ENCODE results near the gene DRICH1.
"Not testable (repeated sequence)": the region's sequence is repeated elsewhere in the genome, so short reads cannot be mapped to it uniquely, and the experiment has no call there.

Gene DRICH1

DNA sequence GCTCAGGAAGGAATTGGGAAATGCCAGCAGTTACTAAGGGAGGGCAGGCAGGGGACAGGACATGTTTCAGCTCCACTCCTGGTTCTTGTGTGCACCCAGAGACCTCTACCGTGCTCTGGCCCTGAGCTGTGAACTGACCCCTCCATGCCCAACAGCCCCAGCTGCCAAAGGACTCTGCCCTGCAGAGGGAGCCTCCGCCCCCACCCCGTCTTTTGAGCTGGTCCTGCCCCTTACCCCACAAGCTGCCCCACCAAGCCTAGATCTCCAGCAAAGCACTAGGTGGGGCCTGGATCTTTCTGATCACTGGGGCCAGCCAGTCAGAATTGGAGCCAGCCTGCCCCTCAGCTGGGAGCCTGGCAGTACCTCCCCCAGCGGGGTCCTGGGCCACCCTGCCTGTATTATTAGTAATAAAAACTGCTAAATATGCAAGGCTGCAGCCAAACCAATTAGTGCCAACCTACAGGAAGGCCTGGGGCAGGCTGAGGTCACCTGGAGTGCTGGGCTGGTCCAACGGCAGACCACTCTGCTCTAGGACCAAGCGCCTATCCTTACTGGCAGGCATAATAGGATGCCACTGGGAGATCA, 23.9 kb upstream of the DRICH1 start:
- TF ChIP-seq, protein P1, sequence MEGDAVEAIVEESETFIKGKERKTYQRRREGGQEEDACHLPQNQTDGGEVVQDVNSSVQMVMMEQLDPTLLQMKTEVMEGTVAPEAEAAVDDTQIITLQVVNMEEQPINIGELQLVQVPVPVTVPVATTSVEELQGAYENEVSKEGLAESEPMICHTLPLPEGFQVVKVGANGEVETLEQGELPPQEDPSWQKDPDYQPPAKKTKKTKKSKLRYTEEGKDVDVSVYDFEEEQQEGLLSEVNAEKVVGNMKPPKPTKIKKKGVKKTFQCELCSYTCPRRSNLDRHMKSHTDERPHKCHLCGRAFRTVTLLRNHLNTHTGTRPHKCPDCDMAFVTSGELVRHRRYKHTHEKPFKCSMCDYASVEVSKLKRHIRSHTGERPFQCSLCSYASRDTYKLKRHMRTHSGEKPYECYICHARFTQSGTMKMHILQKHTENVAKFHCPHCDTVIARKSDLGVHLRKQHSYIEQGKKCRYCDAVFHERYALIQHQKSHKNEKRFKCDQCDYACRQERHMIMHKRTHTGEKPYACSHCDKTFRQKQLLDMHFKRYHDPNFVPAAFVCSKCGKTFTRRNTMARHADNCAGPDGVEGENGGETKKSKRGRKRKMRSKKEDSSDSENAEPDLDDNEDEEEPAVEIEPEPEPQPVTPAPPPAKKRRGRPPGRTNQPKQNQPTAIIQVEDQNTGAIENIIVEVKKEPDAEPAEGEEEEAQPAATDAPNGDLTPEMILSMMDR (conservative IDR thresholded peaks at IDR 0.05; ENCODE audit: low read depth, low read length) = no peak

DNA sequence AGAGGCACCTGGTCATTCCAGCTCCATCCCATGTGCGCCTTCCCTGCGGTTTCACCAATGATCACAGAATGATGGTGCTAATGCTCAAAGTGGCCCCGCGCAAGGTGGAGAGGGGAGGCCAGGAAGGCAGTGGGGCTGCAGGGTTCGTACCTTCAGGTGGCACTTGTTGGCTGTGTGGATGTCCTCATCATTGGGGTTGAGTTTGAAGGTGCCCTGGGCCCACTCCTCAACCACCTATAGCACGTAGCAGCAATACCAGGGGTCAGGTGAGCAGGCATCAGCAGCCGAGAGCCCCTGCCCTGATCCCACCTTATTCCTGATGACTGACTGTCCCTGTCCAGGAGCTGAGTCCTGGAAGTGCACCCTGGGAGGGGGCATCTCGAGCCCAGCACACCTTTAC, 20.6 kb upstream of the DRICH1 start:
- no peak overlapping the region for H3K4me3 ChIP-seq (ENCODE audit: low read depth, low read length)
- DNase-seq (ENCODE audit: low read depth) = no peak
- TF ChIP-seq, protein P1 (conservative IDR thresholded peaks at IDR 0.05; ENCODE audit: low read depth, low read length) = no peak

More for the DNA sequence above, 23.9 kb upstream of the DRICH1 start:
- H3K4me3 ChIP-seq (ENCODE audit: low read depth, low read length) = no peak overlapping the region
- no peak for DNase-seq (ENCODE audit: low read depth)

DNA sequence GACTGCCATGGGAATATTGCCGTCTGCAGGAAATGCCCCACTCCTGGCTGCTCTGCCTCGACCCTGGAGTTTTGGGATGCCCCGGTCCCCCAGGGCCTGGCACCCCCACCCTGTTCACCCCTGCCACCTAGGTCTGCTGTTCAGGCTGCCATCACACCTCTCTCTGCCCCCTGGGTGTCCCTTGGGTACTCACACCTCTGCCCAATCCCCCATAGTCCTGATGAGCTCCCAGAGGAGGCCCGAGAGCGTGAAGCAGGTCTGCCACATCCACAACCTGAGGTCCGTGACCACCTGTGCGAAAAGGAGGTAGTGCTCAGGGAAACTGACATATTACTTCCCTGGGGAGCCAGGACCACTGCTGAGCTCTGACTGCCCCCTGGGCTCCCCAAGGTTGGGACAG, 20.2 kb upstream of the DRICH1 start:
- TF ChIP-seq, protein P1 (conservative IDR thresholded peaks at IDR 0.05; ENCODE audit: low read depth, low read length) = no peak
- H3K4me3 ChIP-seq (ENCODE audit: low read depth, low read length) = no peak overlapping the region
- no peak for DNase-seq (ENCODE audit: low read depth)

DNA sequence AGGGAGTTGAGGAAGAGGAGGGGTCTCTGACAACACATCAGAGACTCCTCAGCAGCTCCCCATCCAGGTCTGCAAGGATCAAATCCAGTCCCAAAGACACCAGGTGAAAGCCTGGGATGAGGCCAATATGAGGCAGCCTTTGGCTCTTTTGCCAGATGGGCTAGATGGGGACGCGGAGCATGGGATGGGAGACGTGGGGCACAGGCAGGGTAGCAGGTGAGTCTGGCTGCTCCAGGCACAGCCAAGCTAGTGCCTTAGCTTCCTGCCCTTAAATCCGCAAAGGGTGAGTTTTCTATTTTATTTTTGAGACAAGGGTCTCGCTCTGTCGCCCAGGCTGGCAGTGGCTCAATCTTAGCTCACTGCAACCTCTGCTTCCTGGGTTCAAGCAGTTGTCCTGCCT, 19.6 kb upstream of the DRICH1 start:
- TF ChIP-seq, protein P1 (conservative IDR thresholded peaks at IDR 0.05; ENCODE audit: low read depth, low read length) = no peak

DNA sequence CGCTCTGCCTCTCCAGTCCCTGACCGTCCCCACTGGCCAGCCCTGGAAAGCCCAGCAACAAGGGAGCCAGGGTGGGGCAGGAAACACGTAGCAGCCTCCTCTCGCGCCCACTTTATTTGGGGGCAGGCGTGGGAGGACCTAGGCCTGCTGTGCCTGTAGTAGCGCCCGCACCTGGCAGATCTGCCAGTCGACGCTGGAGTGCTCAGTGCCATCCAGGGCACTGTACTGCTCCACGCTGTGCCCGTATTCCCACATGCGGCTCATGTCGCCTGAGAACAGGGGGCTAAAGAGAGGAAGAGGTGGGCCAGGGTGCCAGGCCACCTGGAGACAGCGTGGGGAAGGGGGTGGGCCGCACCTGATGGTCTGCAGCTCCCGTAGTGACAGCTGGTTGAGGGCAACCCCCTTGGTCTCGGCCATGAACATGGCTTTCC, 17.0 kb upstream of the DRICH1 start:
- H3K4me3 ChIP-seq (ENCODE audit: low read depth, low read length) = no peak overlapping the region
- TF ChIP-seq, protein P1 (conservative IDR thresholded peaks at IDR 0.05; ENCODE audit: low read depth, low read length) = no peak
- DNase-seq (ENCODE audit: low read depth) = no peak

More for the DNA sequence above, 19.6 kb upstream of the DRICH1 start:
- no peak for DNase-seq (ENCODE audit: low read depth)
- H3K4me3 ChIP-seq (ENCODE audit: low read depth, low read length) = no peak overlapping the region

GRCh38 chr22:23646526-23646925, 14.4 kb upstream of the DRICH1 start:
- DNase-seq (ENCODE audit: low read depth); H3K4me3 ChIP-seq (ENCODE audit: low read depth, low read length): not testable (repeated sequence)

GRCh38 chr22:23640206-23640605, 8.1 kb upstream of the DRICH1 start:
- not testable (repeated sequence) for H3K4me3 ChIP-seq (ENCODE audit: low read depth, low read length); DNase-seq (ENCODE audit: low read depth)

DNA sequence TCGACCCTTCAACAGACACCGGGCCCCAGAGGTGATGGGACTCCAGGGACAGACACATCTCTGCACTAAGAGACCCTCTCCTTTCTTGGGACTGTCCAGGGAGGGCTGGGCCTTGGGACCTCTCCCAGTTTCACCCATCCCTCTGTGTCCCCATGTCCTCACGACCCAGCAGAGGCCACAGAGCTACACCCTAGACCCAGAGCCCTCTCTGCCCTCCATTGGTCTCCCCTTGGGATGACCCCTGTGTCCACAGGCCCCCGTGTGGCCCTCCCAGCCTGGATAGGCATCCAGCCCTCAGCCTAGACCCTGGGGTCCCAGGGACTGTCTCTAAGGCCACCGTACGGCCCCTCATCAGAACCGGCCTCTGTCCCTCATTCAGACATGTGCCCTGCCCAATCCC, 7.5 kb upstream of the DRICH1 start:
- TF ChIP-seq, protein P1 (conservative IDR thresholded peaks at IDR 0.05; ENCODE audit: low read depth, low read length) = no peak
- DNase-seq (ENCODE audit: low read depth) = no peak
- H3K4me3 ChIP-seq (ENCODE audit: low read depth, low read length) = no peak overlapping the region
